ENCODE results near the gene C19orf67. TPM values are rescaled to one million over a fixed set of nuclear protein-coding genes. Genes with fewer than 3 reads are reported as not detected.

The C19orf67 gene
- total and polyA plus RNA-seq, 9 donors = 0.18 TPM; not detected in 8

GRCh38 chr19:14072535-14073260 is 12.9 kb downstream of the C19orf67 start, which contains the start of gene MISP3:
Gene MISP3 (plus strand): TSS chr19:14072786. CDS start chr19:14073310, 524 bp downstream.
- 1% methylated on average over 51 of the region's 51 CpGs for WGBS (ENCODE audit: insufficient coverage)
- Histone ChIP-seq H3K4me1 (ENCODE audit: control insufficient read depth, insufficient read depth, low read length) (peaks cover 34% of the 10 kb centered on the region), H3K4me3 (ENCODE audit: low read length) (peak within 1 kb of the TSS; percentile 61), H3K36me3 (ENCODE audit: control insufficient read depth, insufficient read depth, low read length) (no peaks in the 10 kb centered on the region), H3K9me3 (replicated peaks; ENCODE audit: control insufficient read depth, low read depth, low read length) (no peaks in the 10 kb centered on the region), H3K27me3 (ENCODE audit: control insufficient read depth, insufficient read depth, low read length) (peaks cover 22% of the 10 kb centered on the region), H3K27ac (ENCODE audit: low read length) (peak within 1 kb of the TSS; percentile 42)
- DNase-seq = peak; percentile 30

GRCh38 chr19:14070268-14071050 is 15.1 kb downstream of the C19orf67 start:
- Histone ChIP-seq H3K4me3 (ENCODE audit: low read length) (no peak overlapping the region), H3K9me3 (replicated peaks; ENCODE audit: control insufficient read depth, low read depth, low read length) (no peaks in the 10 kb centered on the region), H3K36me3 (ENCODE audit: control insufficient read depth, insufficient read depth, low read length) (no peaks in the 10 kb centered on the region), H3K27me3 (ENCODE audit: control insufficient read depth, insufficient read depth, low read length) (peaks cover 22% of the 10 kb centered on the region), H3K4me1 (ENCODE audit: control insufficient read depth, insufficient read depth, low read length) (peaks cover 34% of the 10 kb centered on the region), H3K27ac (ENCODE audit: low read length) (no peak overlapping the region)
- no peak for DNase-seq
- WGBS (ENCODE audit: insufficient coverage) = 93% methylated on average over 41 of the region's 43 CpGs

GRCh38 chr19:14066134-14066533 is 19.4 kb downstream of the C19orf67 start:
- DNase-seq = no peak
- Histone ChIP-seq H3K4me1 (ENCODE audit: control insufficient read depth, insufficient read depth, low read length) (no peaks in the 10 kb centered on the region), H3K4me3 (ENCODE audit: low read length) (no peak overlapping the region), H3K27me3 (ENCODE audit: control insufficient read depth, insufficient read depth, low read length) (peaks cover 6% of the 10 kb centered on the region), H3K27ac (ENCODE audit: low read length) (no peak overlapping the region), H3K36me3 (ENCODE audit: control insufficient read depth, insufficient read depth, low read length) (no peaks in the 10 kb centered on the region), H3K9me3 (replicated peaks; ENCODE audit: control insufficient read depth, low read depth, low read length) (no peaks in the 10 kb centered on the region)
- WGBS (ENCODE audit: insufficient coverage) = 88% methylated on average over 1 of the region's 2 CpGs

- Histone ChIP-seq H3K36me3 (ENCODE audit: control insufficient read depth, insufficient read depth, low read length) (no peaks in the 10 kb centered on the region), H3K27ac (ENCODE audit: low read length) (no peak overlapping the region), H3K4me3 (ENCODE audit: low read length) (no peak overlapping the region), H3K4me1 (ENCODE audit: control insufficient read depth, insufficient read depth, low read length) (peaks cover 2% of the 10 kb centered on the region), H3K9me3 (replicated peaks; ENCODE audit: control insufficient read depth, low read depth, low read length) (no peaks in the 10 kb centered on the region), H3K27me3 (ENCODE audit: control insufficient read depth, insufficient read depth, low read length) (peaks cover 34% of the 10 kb centered on the region)
- no peak for DNase-seq
- WGBS (ENCODE audit: insufficient coverage) = 93% methylated on average over 3 of the region's 7 CpGs
Observed at GRCh38 chr19:14063105-14063504, 22.5 kb downstream of the C19orf67 start.

GRCh38 chr19:14062558-14062855 is 23.1 kb downstream of the C19orf67 start:
- peaks cover 39% of the 10 kb centered on the region for H3K27me3 ChIP-seq (ENCODE audit: control insufficient read depth, insufficient read depth, low read length)
- no peak for DNase-seq
- H3K27ac ChIP-seq (ENCODE audit: low read length) = no peak overlapping the region
- no peak overlapping the region for H3K4me3 ChIP-seq (ENCODE audit: low read length)
- 78% methylated on average over 5 of the region's 5 CpGs for WGBS (ENCODE audit: insufficient coverage)
- no peaks in the 10 kb centered on the region for H3K9me3 ChIP-seq (replicated peaks; ENCODE audit: control insufficient read depth, low read depth, low read length)
- no peaks in the 10 kb centered on the region for H3K36me3 ChIP-seq (ENCODE audit: control insufficient read depth, insufficient read depth, low read length)
- H3K4me1 ChIP-seq (ENCODE audit: control insufficient read depth, insufficient read depth, low read length) = peaks cover 8% of the 10 kb centered on the region

- WGBS (ENCODE audit: insufficient coverage) = 66% methylated on average over 13 of the region's 19 CpGs
- Histone ChIP-seq H3K4me3 (ENCODE audit: low read length) (no peak within 1 kb of the TSS), H3K27ac (ENCODE audit: low read length) (no peak within 1 kb of the TSS), H3K36me3 (ENCODE audit: control insufficient read depth, insufficient read depth, low read length) (no peaks in the 10 kb centered on the region), H3K9me3 (replicated peaks; ENCODE audit: control insufficient read depth, low read depth, low read length) (no peaks in the 10 kb centered on the region), H3K27me3 (ENCODE audit: control insufficient read depth, insufficient read depth, low read length) (peaks cover 43% of the 10 kb centered on the region), H3K4me1 (ENCODE audit: control insufficient read depth, insufficient read depth, low read length) (peaks cover 9% of the 10 kb centered on the region)
- no peak for DNase-seq
Observed at GRCh38 chr19:14061751-14062557, 23.6 kb downstream of the C19orf67 start, which contains the start of gene PALM3. Gene PALM3 (minus strand): TSS chr19:14062076. CDS start chr19:14061980, 96 bp downstream.

- no peak for DNase-seq
- Histone ChIP-seq H3K4me3 (ENCODE audit: low read length) (no peak overlapping the region), H3K4me1 (ENCODE audit: control insufficient read depth, insufficient read depth, low read length) (peaks cover 10% of the 10 kb centered on the region), H3K9me3 (replicated peaks; ENCODE audit: control insufficient read depth, low read depth, low read length) (no peaks in the 10 kb centered on the region), H3K36me3 (ENCODE audit: control insufficient read depth, insufficient read depth, low read length) (no peaks in the 10 kb centered on the region), H3K27me3 (ENCODE audit: control insufficient read depth, insufficient read depth, low read length) (peaks cover 49% of the 10 kb centered on the region), H3K27ac (ENCODE audit: low read length) (no peak overlapping the region)
- 59% methylated on average over 4 of the region's 9 CpGs for WGBS (ENCODE audit: insufficient coverage)
Observed at GRCh38 chr19:14061081-14061749, 24.4 kb downstream of the C19orf67 start.

- no peak for DNase-seq
- H3K36me3 ChIP-seq (ENCODE audit: control insufficient read depth, insufficient read depth, low read length) = no peaks in the 10 kb centered on the region
- peaks cover 10% of the 10 kb centered on the region for H3K4me1 ChIP-seq (ENCODE audit: control insufficient read depth, insufficient read depth, low read length)
- H3K27me3 ChIP-seq (ENCODE audit: control insufficient read depth, insufficient read depth, low read length) = peaks cover 53% of the 10 kb centered on the region
- H3K9me3 ChIP-seq (replicated peaks; ENCODE audit: control insufficient read depth, low read depth, low read length) = no peaks in the 10 kb centered on the region
- H3K4me3 ChIP-seq (ENCODE audit: low read length) = no peak overlapping the region
- H3K27ac ChIP-seq (ENCODE audit: low read length) = no peak overlapping the region
- WGBS (ENCODE audit: insufficient coverage) = 39% methylated on average over 3 of the region's 8 CpGs
Observed at GRCh38 chr19:14059652-14060155, 25.9 kb downstream of the C19orf67 start.

GRCh38 chr19:14059093-14059480 is 26.5 kb downstream of the C19orf67 start:
- H3K4me1 ChIP-seq (ENCODE audit: control insufficient read depth, insufficient read depth, low read length) = peaks cover 10% of the 10 kb centered on the region
- DNase-seq = no peak
- 2% methylated on average over 7 of the region's 15 CpGs for WGBS (ENCODE audit: insufficient coverage)
- no peaks in the 10 kb centered on the region for H3K9me3 ChIP-seq (replicated peaks; ENCODE audit: control insufficient read depth, low read depth, low read length)
- H3K27me3 ChIP-seq (ENCODE audit: control insufficient read depth, insufficient read depth, low read length) = peaks cover 53% of the 10 kb centered on the region
- no peak overlapping the region for H3K27ac ChIP-seq (ENCODE audit: low read length)
- no peak overlapping the region for H3K4me3 ChIP-seq (ENCODE audit: low read length)
- no peaks in the 10 kb centered on the region for H3K36me3 ChIP-seq (ENCODE audit: control insufficient read depth, insufficient read depth, low read length)
